M059J (cell line): ENCODE results near the gene TGFBI. TPM values are rescaled to one million over a fixed set of nuclear protein-coding genes. Genes with fewer than 3 reads are reported as not detected.

Experiments
- DNase-seq: peaks from one replicate; pipeline ENCODE4 v3.0.0-alpha.2; 2012; ENCODE audit warnings: low read depth
- total RNA-seq: library from RNA; depleted of rRNA; stranded (reverse); fragments of >200 nt; shearing (Covaris generic); gene quantifications from 2 replicates; pipeline ENCODE4 v1.2.3, GENCODE V29; 2014; rRNA removed

Gene TGFBI
- total RNA-seq: 567 and 744 TPM in 2 replicates

- DNase-seq: peak; percentile 72
Measured at GRCh38 chr5:136028782-136029742, at the start of gene TGFBI. Gene TGFBI (plus strand): TSS chr5:136028988. CDS start chr5:136029056, 68 bp downstream.

GRCh38 chr5:135978993-135979392, 49.8 kb upstream of the TGFBI start:
- no peak for DNase-seq

GRCh38 chr5:135979510-135979909, 49.3 kb upstream of the TGFBI start:
- DNase-seq: no peak

- DNase-seq: peak; percentile 22
Measured at GRCh38 chr5:135980620-135981019, 48.2 kb upstream of the TGFBI start.

- DNase-seq: no peak
Measured at GRCh38 chr5:135985951-135986350, 42.8 kb upstream of the TGFBI start.

- DNase-seq: no peak
Measured at GRCh38 chr5:135986401-135986800, 42.4 kb upstream of the TGFBI start.

GRCh38 chr5:135986891-135987401, 41.8 kb upstream of the TGFBI start:
- DNase-seq: no peak

- no peak for DNase-seq
Measured at GRCh38 chr5:135988546-135988945, 40.2 kb upstream of the TGFBI start.

GRCh38 chr5:135989686-135990085, 39.1 kb upstream of the TGFBI start:
- DNase-seq: no peak

- no peak for DNase-seq
Measured at GRCh38 chr5:135990528-135991255, 38.1 kb upstream of the TGFBI start.

- DNase-seq: no peak
Measured at GRCh38 chr5:135991429-135991828, 37.4 kb upstream of the TGFBI start.

GRCh38 chr5:135993335-135993879, 35.4 kb upstream of the TGFBI start:
- peak; percentile 59 for DNase-seq

GRCh38 chr5:135993880-135994636, 34.7 kb upstream of the TGFBI start:
- peak; percentile 82 for DNase-seq

GRCh38 chr5:135995976-135996375, 32.8 kb upstream of the TGFBI start:
- DNase-seq: peak; percentile 24

- DNase-seq: peak; percentile 86
Measured at GRCh38 chr5:135996611-135997010, 32.2 kb upstream of the TGFBI start.

GRCh38 chr5:135997673-135998335, 31.0 kb upstream of the TGFBI start:
- DNase-seq: no peak

- DNase-seq: no peak
Measured at GRCh38 chr5:135998889-135999288, 29.9 kb upstream of the TGFBI start.

GRCh38 chr5:135999406-136000139, 29.2 kb upstream of the TGFBI start:
- peak; percentile 85 for DNase-seq

GRCh38 chr5:136000147-136000546, 28.6 kb upstream of the TGFBI start:
- no peak for DNase-seq

GRCh38 chr5:136000932-136001331, 27.9 kb upstream of the TGFBI start:
- no peak for DNase-seq
